ENCODE data around the gene ST8SIA1. TPM values are rescaled to one million over a fixed set of nuclear protein-coding genes. Genes with fewer than 3 reads are reported as not detected.

Gene ST8SIA1
- total RNA-seq, 2 experiments from 2014 or later: 5.6 to 5.7 TPM

GRCh38 chr12:22266101-22266500 lies 68.4 kb downstream of the ST8SIA1 start:
- no peaks in the 10 kb centered on the region for H3K36me3 Mint-ChIP-seq (ENCODE audit: low read depth)
- no peak overlapping the region for H3K4me3 Mint-ChIP-seq
- CTCF ChIA-PET: no interaction called here

GRCh38 chr12:22264380-22264779 lies 70.1 kb downstream of the ST8SIA1 start:
- H3K36me3 ChIP-seq (ENCODE audit: insufficient read depth, low read length): no peaks in the 10 kb centered on the region
- Mint-ChIP-seq H3K4me1 (ENCODE audit: low read depth) (peaks cover 5% of the 10 kb centered on the region), H3K4me3 (no peak overlapping the region), H3K27me3 (no peaks in the 10 kb centered on the region), H3K36me3 (ENCODE audit: low read depth) (no peaks in the 10 kb centered on the region), H3K27ac (no peak overlapping the region), H3K9me3 (no peaks in the 10 kb centered on the region)
- ChIA-PET CTCF (no interaction called here), POLR2A (no interaction called here)
- DNase-seq (no peak), ATAC-seq (ENCODE audit: poor library complexity) (no peak)
- no peak overlapping the region for H3K4me3 ChIP-seq (ENCODE audit: low read length)
- no peaks in the 10 kb centered on the region for H3K4me1 ChIP-seq (ENCODE audit: insufficient read depth, low read length)
- TF ChIP-seq CTCF (IDR thresholded peaks at IDR 0.05): no peak
- H3K27me3 ChIP-seq (ENCODE audit: control insufficient read depth in 1 of 2, insufficient read depth in 2 of 2, low read length in 2 of 2): no peaks in the 10 kb centered on the region
- no peak overlapping the region for H3K27ac ChIP-seq (ENCODE audit: low read depth in 1 of 2, low read length in 2 of 2)
- H3K9me3 ChIP-seq (ENCODE audit: control insufficient read depth in 1 of 2, insufficient read depth in 1 of 2, low read length in 2 of 2): no peaks in the 10 kb centered on the region
- intact Hi-C loops (cut with DNase I, micrococcal nuclease): no loop called here

More at GRCh38 chr12:22266101-22266500, 68.4 kb downstream of the ST8SIA1 start:
- Mint-ChIP-seq H3K4me1 (ENCODE audit: low read depth) (peaks cover 5% of the 10 kb centered on the region), H3K27ac (no peak overlapping the region), H3K9me3 (no peaks in the 10 kb centered on the region), H3K27me3 (no peaks in the 10 kb centered on the region)
- H3K27me3 ChIP-seq (ENCODE audit: control insufficient read depth in 1 of 2, insufficient read depth in 2 of 2, low read length in 2 of 2): no peaks in the 10 kb centered on the region
- ATAC-seq (ENCODE audit: poor library complexity): no peak
- H3K4me1 ChIP-seq (ENCODE audit: insufficient read depth, low read length): no peaks in the 10 kb centered on the region
- H3K9me3 ChIP-seq (ENCODE audit: control insufficient read depth in 1 of 2, insufficient read depth in 1 of 2, low read length in 2 of 2): no peaks in the 10 kb centered on the region
- H3K4me3 ChIP-seq (ENCODE audit: low read length): no peak overlapping the region
- DNase-seq: no peak
- intact Hi-C loops (cut with DNase I, micrococcal nuclease): no loop called here
- POLR2A ChIA-PET: no interaction called here
- TF ChIP-seq CTCF (IDR thresholded peaks at IDR 0.05): no peak
- no peaks in the 10 kb centered on the region for H3K36me3 ChIP-seq (ENCODE audit: insufficient read depth, low read length)
- H3K27ac ChIP-seq (ENCODE audit: low read depth in 1 of 2, low read length in 2 of 2): no peak overlapping the region

- no peak for ATAC-seq (ENCODE audit: poor library complexity)
- Mint-ChIP-seq H3K4me1 (ENCODE audit: low read depth) (no peaks in the 10 kb centered on the region), H3K27me3 (no peaks in the 10 kb centered on the region), H3K36me3 (ENCODE audit: low read depth) (no peaks in the 10 kb centered on the region), H3K4me3 (no peak overlapping the region), H3K9me3 (no peaks in the 10 kb centered on the region), H3K27ac (no peak overlapping the region)
- Histone ChIP-seq H3K4me3 (ENCODE audit: low read length) (no peak overlapping the region), H3K36me3 (ENCODE audit: insufficient read depth, low read length) (no peaks in the 10 kb centered on the region), H3K9me3 (ENCODE audit: control insufficient read depth in 1 of 2, insufficient read depth in 1 of 2, low read length in 2 of 2) (no peaks in the 10 kb centered on the region), H3K4me1 (ENCODE audit: insufficient read depth, low read length) (no peaks in the 10 kb centered on the region), H3K27me3 (ENCODE audit: control insufficient read depth in 1 of 2, insufficient read depth in 2 of 2, low read length in 2 of 2) (no peaks in the 10 kb centered on the region), H3K27ac (ENCODE audit: low read depth in 1 of 2, low read length in 2 of 2) (no peak overlapping the region)
- no peak for DNase-seq
- intact Hi-C loops (cut with DNase I, micrococcal nuclease): no loop called here
- POLR2A ChIA-PET: no interaction called here
- no peak for TF ChIP-seq CTCF (IDR thresholded peaks at IDR 0.05)
- CTCF ChIA-PET: interaction anchor here (0.7 kb wide), 1 partner anchor 11 kb away, joined by 3 read pairs; no protein-coding TSS in a partner anchor
These were observed 72.2 kb downstream of the ST8SIA1 start for GRCh38 chr12:22262309-22262708.
